ENCODE results near the gene SUCLG2. TPM values are rescaled to one million over a fixed set of nuclear protein-coding genes. Genes with fewer than 3 reads are reported as not detected.
A peak's percentile ranks its signal among the peaks of the same experiment; 100 is the strongest.

The SUCLG2 gene
- total and polyA plus RNA-seq, 12 donors, result 28.3 to 122 (median 97.4) TPM

DNA sequence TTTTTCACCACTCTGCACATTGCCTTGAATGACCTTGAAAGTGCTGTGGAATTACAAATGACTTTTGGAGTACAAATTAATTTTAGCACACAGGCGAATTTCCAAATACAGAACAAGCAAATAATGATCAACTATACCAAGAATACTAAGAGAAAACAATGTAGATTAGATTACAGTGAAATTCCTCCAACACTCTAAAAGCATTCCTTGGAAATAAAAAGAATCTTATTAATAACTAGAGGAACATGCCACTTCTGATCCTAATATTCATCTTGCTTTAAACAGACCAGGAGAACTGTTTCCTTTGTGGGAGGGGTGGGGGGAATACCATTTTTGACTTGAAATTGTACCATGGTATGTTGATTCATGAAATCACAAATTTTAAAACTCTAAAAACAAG, 167.5 kb downstream of the SUCLG2 start:
- 42 to 51% methylated on average over 1 of the region's 1 CpG for WGBS, 2 donors
- intact Hi-C loops (cut with DNase I), result no loop called here
- no peak for ATAC-seq
- Histone ChIP-seq H3K27ac (no peak overlapping the region), H3K27me3 (no peaks in the 10 kb centered on the region), H3K4me3 (no peak overlapping the region), H3K36me3 (peaks cover 0 to 14% (median 0%) of the 10 kb centered on the region in 9 donors), H3K4me1 (peaks cover 0 to 11% (median 0%) of the 10 kb centered on the region in 9 donors), H3K9me3 (no peaks in the 10 kb centered on the region)
- DNase-seq, result no peak
- no peak for TF ChIP-seq CTCF (IDR thresholded peaks at IDR 0.05)

DNA sequence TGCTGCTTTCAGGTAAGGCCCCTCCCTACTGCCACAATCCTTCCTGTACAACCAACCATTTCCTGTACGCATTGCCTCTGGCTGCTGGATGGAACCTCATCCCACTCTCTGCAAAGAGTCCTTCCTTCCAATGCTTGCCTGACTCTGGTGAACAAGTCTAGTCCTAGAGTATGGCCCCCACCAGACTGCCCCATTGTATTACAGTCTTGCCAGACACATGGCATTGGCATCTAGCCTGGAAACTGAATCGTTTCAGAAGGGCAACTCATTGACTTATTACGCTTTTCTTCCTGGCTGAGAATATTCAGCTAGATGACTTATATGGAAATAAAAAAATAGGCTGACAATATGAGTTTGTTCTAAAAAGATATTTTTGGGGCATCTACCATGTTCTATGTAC, 170.3 kb downstream of the SUCLG2 start:
- no peaks in the 10 kb centered on the region for H3K27me3 ChIP-seq
- peaks cover 0 to 12% (median 0%) of the 10 kb centered on the region in 9 donors for H3K4me1 ChIP-seq
- TF ChIP-seq CTCF (IDR thresholded peaks at IDR 0.05), result no peak
- intact Hi-C loops (cut with DNase I), result no loop called here
- peak in 1 of 2 donors; percentile 40 for DNase-seq
- peaks cover 0 to 4% (median 0%) of the 10 kb centered on the region in 9 donors for H3K36me3 ChIP-seq
- WGBS, 2 donors, result 63 to 76% methylated on average over 3 of the region's 3 CpGs
- no peak overlapping the region for H3K4me3 ChIP-seq
- ATAC-seq, result peak in 5 of 8 donors; percentile 53 to 83 (median 72)
- H3K9me3 ChIP-seq, result no peaks in the 10 kb centered on the region
- H3K27ac ChIP-seq, result no peak overlapping the region

DNA sequence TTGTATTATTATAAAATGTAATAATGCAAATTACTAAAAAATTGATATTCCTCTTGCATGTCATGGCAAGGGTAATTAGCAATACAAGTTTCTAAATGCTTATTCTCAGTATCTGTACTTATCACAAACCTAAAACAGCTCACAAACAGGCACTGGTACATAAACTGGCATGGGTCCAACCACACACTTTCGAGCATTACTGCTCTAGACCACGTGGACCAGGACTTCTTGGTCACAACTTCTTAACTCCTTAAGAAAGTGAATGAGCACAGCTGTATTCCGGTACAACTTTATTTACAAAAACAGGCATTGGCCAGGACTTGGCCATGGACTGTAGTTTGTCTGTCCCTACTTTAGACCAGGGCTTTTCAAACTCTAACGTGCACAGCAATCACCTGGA, 173.3 kb downstream of the SUCLG2 start:
- Histone ChIP-seq H3K4me3 (no peak overlapping the region), H3K4me1 (peaks cover 0 to 3% (median 0%) of the 10 kb centered on the region in 9 donors), H3K9me3 (no peaks in the 10 kb centered on the region), H3K27ac (no peak overlapping the region), H3K27me3 (no peaks in the 10 kb centered on the region), H3K36me3 (peaks cover 0 to 4% (median 0%) of the 10 kb centered on the region in 9 donors)
- intact Hi-C loops (cut with DNase I), result no loop called here
- ATAC-seq (peak in 1 of 8 donors; percentile 11), DNase-seq (no peak)
- no peak for TF ChIP-seq CTCF (IDR thresholded peaks at IDR 0.05)
- 52 to 69% methylated on average over 4 of the region's 4 CpGs for WGBS, 2 donors

DNA sequence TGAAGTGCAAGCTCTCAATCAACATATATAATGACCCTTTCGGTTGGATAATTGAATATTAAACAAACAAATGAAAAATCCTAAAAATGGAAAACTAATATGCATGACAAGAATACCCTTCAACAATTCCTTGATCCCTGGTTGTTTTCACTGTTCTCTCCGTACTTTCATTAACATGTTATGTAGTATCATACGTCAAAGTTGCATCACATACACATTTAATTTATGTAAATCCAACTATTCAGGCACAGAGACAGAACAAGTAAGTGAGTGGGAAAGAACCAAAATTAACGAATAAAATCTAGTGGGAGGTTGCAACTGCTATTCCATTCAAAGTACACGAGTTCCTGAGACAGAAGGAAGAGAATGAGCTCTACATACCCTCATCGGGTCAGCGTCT, 176.0 kb downstream of the SUCLG2 start:
- WGBS, 2 donors, result 96 to 97% methylated on average over 7 of the region's 7 CpGs
- intact Hi-C loops (cut with DNase I), result no loop called here
- H3K4me3 ChIP-seq, result no peak overlapping the region
- H3K36me3 ChIP-seq, result peaks cover 0 to 12% (median 0%) of the 10 kb centered on the region in 9 donors
- TF ChIP-seq CTCF (IDR thresholded peaks at IDR 0.05), result no peak
- H3K27me3 ChIP-seq, result no peaks in the 10 kb centered on the region
- H3K9me3 ChIP-seq, result no peaks in the 10 kb centered on the region
- ATAC-seq (no peak), DNase-seq (no peak)
- peaks cover 0 to 3% (median 0%) of the 10 kb centered on the region in 9 donors for H3K4me1 ChIP-seq
- H3K27ac ChIP-seq, result no peak overlapping the region
